Measurements from ENCODE around the gene HNF1B.

HNF1B gene

DNA sequence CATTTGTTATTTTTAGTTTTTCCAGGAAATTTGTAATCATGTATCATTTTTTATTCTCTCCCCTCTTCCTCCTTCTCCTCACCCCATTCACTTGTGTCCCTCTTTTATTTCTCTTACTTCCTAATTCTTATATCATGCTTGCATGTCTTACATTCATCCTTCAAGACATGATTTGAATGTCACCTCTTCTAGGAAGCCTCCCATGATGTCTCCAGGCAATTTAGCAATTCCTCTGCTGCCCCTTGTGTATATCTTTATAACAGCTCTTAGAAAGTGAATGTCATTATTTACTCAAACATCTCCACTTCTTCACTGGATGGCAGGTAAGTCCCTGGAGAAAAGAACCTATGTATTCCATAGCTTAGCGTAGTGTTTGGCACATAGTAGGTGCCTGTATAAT is 7.8 kb downstream of the HNF1B start:
- Histone ChIP-seq H3K9me3 (ENCODE audit: low read depth, low read length) (no peaks in the 10 kb centered on the region), H3K4me3 (no peak overlapping the region), H3K9ac (ENCODE audit: insufficient read length) (no peak overlapping the region), H3K27ac (no peak overlapping the region), H3K36me3 (ENCODE audit: insufficient read depth, low read length) (no peaks in the 10 kb centered on the region)
- DNase-seq (ENCODE audit: low read depth, low spot score): no peak
- TF ChIP-seq EZH2 (IDR thresholded peaks at IDR 0.05): no peak
- TF ChIP-seq POLR2AphosphoS5 (IDR thresholded peaks at IDR 0.05; ENCODE audit: borderline replicate concordance, low read depth, low read length): no peak
- TF ChIP-seq FOXP2 (optimal IDR thresholded peaks at IDR 0.05; ENCODE audit: control extremely low read depth, extremely low read length, insufficient read depth): no peak

GRCh38 chr17:37736428-37736827 is 8.4 kb downstream of the HNF1B start:
- DNase-seq (ENCODE audit: low read depth, low spot score): no peak
- no peak overlapping the region for H3K27ac ChIP-seq
- no peak overlapping the region for H3K9ac ChIP-seq (ENCODE audit: insufficient read length)
- no peaks in the 10 kb centered on the region for H3K9me3 ChIP-seq (ENCODE audit: low read depth, low read length)
- H3K4me3 ChIP-seq: no peak overlapping the region
- H3K36me3 ChIP-seq (ENCODE audit: insufficient read depth, low read length): no peaks in the 10 kb centered on the region
- TF ChIP-seq EZH2 (IDR thresholded peaks at IDR 0.05) (no peak), FOXP2 (optimal IDR thresholded peaks at IDR 0.05; ENCODE audit: control extremely low read depth, extremely low read length, insufficient read depth) (no peak), POLR2AphosphoS5 (IDR thresholded peaks at IDR 0.05; ENCODE audit: borderline replicate concordance, low read depth, low read length) (no peak)

GRCh38 chr17:37735165-37735564 is 9.7 kb downstream of the HNF1B start:
- Histone ChIP-seq H3K36me3 (ENCODE audit: insufficient read depth, low read length) (no peaks in the 10 kb centered on the region), H3K4me3 (no peak overlapping the region), H3K27ac (no peak overlapping the region), H3K9ac (ENCODE audit: insufficient read length) (no peak overlapping the region), H3K9me3 (ENCODE audit: low read depth, low read length) (no peaks in the 10 kb centered on the region)
- TF ChIP-seq EZH2 (IDR thresholded peaks at IDR 0.05): no peak
- TF ChIP-seq FOXP2 (optimal IDR thresholded peaks at IDR 0.05; ENCODE audit: control extremely low read depth, extremely low read length, insufficient read depth): no peak
- TF ChIP-seq POLR2AphosphoS5 (IDR thresholded peaks at IDR 0.05; ENCODE audit: borderline replicate concordance, low read depth, low read length): no peak
- DNase-seq (ENCODE audit: low read depth, low spot score): no peak

DNA sequence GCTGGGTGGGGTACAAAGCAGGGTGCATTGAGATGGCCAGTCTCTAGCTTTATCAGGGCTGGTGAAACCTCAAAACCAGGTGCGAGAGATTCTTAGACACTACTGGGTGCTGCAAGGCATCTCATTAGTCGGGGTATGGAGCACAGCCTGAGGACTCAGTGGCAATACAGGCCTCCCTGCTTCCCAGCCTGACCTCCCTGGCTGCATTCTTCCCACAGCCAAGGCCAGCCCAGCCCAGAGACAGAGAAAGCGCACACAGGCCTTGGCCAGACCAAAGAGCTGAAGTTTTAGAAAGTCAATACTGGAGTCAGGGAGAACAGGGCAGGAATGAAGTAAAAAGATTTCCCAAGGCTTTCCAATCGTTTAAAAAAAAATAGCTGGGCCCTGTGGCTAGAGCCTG is 12.5 kb downstream of the HNF1B start:
- no peaks in the 10 kb centered on the region for H3K9me3 ChIP-seq (ENCODE audit: low read depth, low read length)
- no peak for DNase-seq (ENCODE audit: low read depth, low spot score)
- H3K36me3 ChIP-seq (ENCODE audit: insufficient read depth, low read length): no peaks in the 10 kb centered on the region
- no peak overlapping the region for H3K27ac ChIP-seq
- H3K4me3 ChIP-seq: no peak overlapping the region
- TF ChIP-seq EZH2 (IDR thresholded peaks at IDR 0.05) (no peak), FOXP2 (optimal IDR thresholded peaks at IDR 0.05; ENCODE audit: control extremely low read depth, extremely low read length, insufficient read depth) (no peak), POLR2AphosphoS5 (IDR thresholded peaks at IDR 0.05; ENCODE audit: borderline replicate concordance, low read depth, low read length) (no peak)
- H3K9ac ChIP-seq (ENCODE audit: insufficient read length): no peak overlapping the region

DNA sequence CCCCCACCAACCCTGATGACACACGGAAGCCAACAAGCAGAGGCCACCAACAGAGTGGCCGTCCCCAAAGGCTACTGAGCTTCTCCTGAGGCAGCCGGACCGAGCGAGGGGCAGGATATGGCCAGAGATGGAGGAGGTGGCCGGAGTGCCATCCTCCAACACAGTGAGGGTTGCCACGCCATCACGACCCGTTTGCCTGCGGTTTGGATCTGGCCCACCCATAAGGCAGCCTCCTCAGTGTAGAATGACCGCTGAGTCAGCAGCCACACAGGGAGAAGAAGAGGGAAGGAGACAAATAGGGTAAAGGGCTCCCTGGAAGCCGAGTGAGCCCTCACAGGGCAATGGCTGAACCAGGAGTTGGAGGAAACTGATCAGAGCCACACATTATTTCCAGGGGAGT is 13.8 kb downstream of the HNF1B start:
- H3K9me3 ChIP-seq (ENCODE audit: low read depth, low read length): no peaks in the 10 kb centered on the region
- H3K4me3 ChIP-seq: no peak overlapping the region
- H3K36me3 ChIP-seq (ENCODE audit: insufficient read depth, low read length): no peaks in the 10 kb centered on the region
- DNase-seq (ENCODE audit: low read depth, low spot score): no peak
- H3K27ac ChIP-seq: no peak overlapping the region
- no peak overlapping the region for H3K9ac ChIP-seq (ENCODE audit: insufficient read length)
- no peak for TF ChIP-seq POLR2AphosphoS5 (IDR thresholded peaks at IDR 0.05; ENCODE audit: borderline replicate concordance, low read depth, low read length)
- no peak for TF ChIP-seq FOXP2 (optimal IDR thresholded peaks at IDR 0.05; ENCODE audit: control extremely low read depth, extremely low read length, insufficient read depth)
- TF ChIP-seq EZH2 (IDR thresholded peaks at IDR 0.05): no peak

DNA sequence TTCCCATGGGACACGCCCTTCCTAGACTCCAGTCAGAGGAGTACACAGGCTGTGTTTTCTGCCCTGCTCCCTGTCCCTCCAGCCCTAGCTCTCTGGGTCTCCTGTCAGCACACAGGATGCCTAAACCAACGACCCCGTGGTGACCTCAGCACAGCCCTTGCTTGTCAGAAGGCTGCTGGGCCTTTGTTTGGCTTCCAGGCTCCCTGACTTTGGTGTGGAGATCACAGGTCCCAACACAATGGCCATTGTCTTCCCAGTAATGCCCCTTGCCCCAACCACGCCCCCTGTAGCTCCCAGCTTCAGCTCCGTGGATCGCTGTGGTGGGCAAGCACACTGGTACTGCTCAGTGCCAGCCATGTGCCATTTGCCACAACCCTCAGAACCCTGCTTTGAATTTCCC is 15.0 kb downstream of the HNF1B start:
- DNase-seq (ENCODE audit: low read depth, low spot score): no peak
- no peak overlapping the region for H3K9ac ChIP-seq (ENCODE audit: insufficient read length)
- H3K4me3 ChIP-seq: no peak overlapping the region
- H3K27ac ChIP-seq: no peak overlapping the region
- TF ChIP-seq POLR2AphosphoS5 (IDR thresholded peaks at IDR 0.05; ENCODE audit: borderline replicate concordance, low read depth, low read length) (no peak), FOXP2 (optimal IDR thresholded peaks at IDR 0.05; ENCODE audit: control extremely low read depth, extremely low read length, insufficient read depth) (no peak), EZH2 (IDR thresholded peaks at IDR 0.05) (no peak)
- H3K36me3 ChIP-seq (ENCODE audit: insufficient read depth, low read length): no peaks in the 10 kb centered on the region
- no peaks in the 10 kb centered on the region for H3K9me3 ChIP-seq (ENCODE audit: low read depth, low read length)

- no peak for DNase-seq (ENCODE audit: low read depth, low spot score)
- Histone ChIP-seq H3K4me3 (no peak overlapping the region), H3K9ac (ENCODE audit: insufficient read length) (no peak overlapping the region), H3K9me3 (ENCODE audit: low read depth, low read length) (no peaks in the 10 kb centered on the region), H3K27ac (no peak overlapping the region), H3K36me3 (ENCODE audit: insufficient read depth, low read length) (no peaks in the 10 kb centered on the region)
- TF ChIP-seq EZH2 (IDR thresholded peaks at IDR 0.05) (no peak), FOXP2 (optimal IDR thresholded peaks at IDR 0.05; ENCODE audit: control extremely low read depth, extremely low read length, insufficient read depth) (no peak), POLR2AphosphoS5 (IDR thresholded peaks at IDR 0.05; ENCODE audit: borderline replicate concordance, low read depth, low read length) (no peak)
Measured at GRCh38 chr17:37726891-37727675, 17.8 kb downstream of the HNF1B start.

GRCh38 chr17:37726248-37726647 is 18.6 kb downstream of the HNF1B start:
- TF ChIP-seq POLR2AphosphoS5 (IDR thresholded peaks at IDR 0.05; ENCODE audit: borderline replicate concordance, low read depth, low read length): no peak
- no peak for TF ChIP-seq FOXP2 (optimal IDR thresholded peaks at IDR 0.05; ENCODE audit: control extremely low read depth, extremely low read length, insufficient read depth)
- no peak for TF ChIP-seq EZH2 (IDR thresholded peaks at IDR 0.05)

More at GRCh38 chr17:37726248-37726647, 18.6 kb downstream of the HNF1B start:
- Histone ChIP-seq H3K9ac (ENCODE audit: insufficient read length) (no peak overlapping the region), H3K9me3 (ENCODE audit: low read depth, low read length) (no peaks in the 10 kb centered on the region), H3K4me3 (no peak overlapping the region), H3K36me3 (ENCODE audit: insufficient read depth, low read length) (no peaks in the 10 kb centered on the region), H3K27ac (no peak overlapping the region)
- DNase-seq (ENCODE audit: low read depth, low spot score): no peak
